Gastrocnemius medialis (tissue), 4 donors: ENCODE data around the gene MORN1. TPM values are rescaled to one million over a fixed set of nuclear protein-coding genes. Genes with fewer than 3 reads are reported as not detected.

Source experiments
- ATAC-seq, 2 donors: fragments of 150-250 bp; one replicate each; pipeline ENCODE4 v1.9.1; 2016
- DNase-seq, 2 donors: peaks; one replicate each; pipeline ENCODE4 v3.0.0-alpha.2; 2019
- H3K27ac ChIP-seq, 4 donors: fragments of 200-600 bp; sonication (generic); 1 replicate in 1 of 4; 2 replicates in 3 of 4; pipeline ENCODE4 v1.5.1; 2016 to 2018; ENCODE audit warnings: mild to moderate bottlenecking in 2 of 4, moderate library complexity in 1 of 4
- H3K27me3 ChIP-seq, 3 donors: fragments of 200-600 bp; sonication (generic) in 2 of 3; 1 replicate in 1 of 3; 2 replicates in 2 of 3; pipeline versions ENCODE4 v1.5.1 to v1.6.0; 2016 to 2019; ENCODE audit warnings: mild to moderate bottlenecking in 1 of 3, moderate library complexity in 1 of 3
- H3K36me3 ChIP-seq, 2 donors: fragments of 200-600 bp; sonication (generic) in 1 of 2; one replicate each; pipeline ENCODE4 v1.5.1; 2017 to 2018
- H3K4me1 ChIP-seq, 2 donors: fragments of 200-600 bp; sonication (generic) in 1 of 2; one replicate each; pipeline ENCODE4 v1.5.1; 2016 to 2017; ENCODE audit warnings: mild to moderate bottlenecking in 2 of 2
- H3K4me3 ChIP-seq, 4 donors: fragments of 200-600 bp; sonication (generic) in 3 of 4; 1 replicate in 1 of 4; 2 replicates in 3 of 4; pipeline ENCODE4 v1.5.1; 2016 to 2019; ENCODE audit warnings: mild to moderate bottlenecking in 2 of 4
- H3K9me3 ChIP-seq, 3 donors: fragments of 200-600 bp; sonication (generic) in 2 of 3; 1 replicate in 1 of 3; 2 replicates in 2 of 3; pipeline ENCODE4 v1.5.1; 2016 to 2019
- POLR2A ChIP-seq, 2 donors: fragments of 450-650 bp; IDR thresholded peaks; one replicate each; pipeline ENCODE4 v1.6.1; 2017; ENCODE audit warnings: antibody characterized with exemption in 2 of 2, mild to moderate bottlenecking in 2 of 2, moderate library complexity in 2 of 2
- in situ Hi-C, 4 donors: fragments of 200-750 bp; cut with MboI; loops; one replicate each; pipeline versions ENCODE4 v1.15.0 to v1.8.0; 2017; ENCODE audit warnings: low sequenced_read_pairs in 4 of 4
- intact Hi-C: fragments of 100-400 bp; cut with DNase I; formaldehyde crosslinking; loops from one replicate; pipeline ENCODE4 v1.15.1; 2023; ENCODE audit warnings: low total_unique reads
- total RNA-seq, 4 donors: library from RNA; depleted of rRNA; stranded (reverse); fragments of >200 nt; gene quantifications; one replicate each; pipeline versions ENCODE4 v1.1.0 to v1.2.3, GENCODE V29; 2016
- TF ChIP-seq, protein P1 (sequence below), 5 experiments: fragments of 450-650 bp in 3 of 5; fragments of 200-600 bp in 2 of 5; sonication (generic) in 2 of 5; IDR thresholded peaks in 4 of 5; conservative IDR thresholded peaks in 1 of 5; 1 replicate in 4 of 5; 2 replicates in 1 of 5; pipeline ENCODE4 v1.5.1; 2016 to 2019; ENCODE audit warnings: antibody characterized with exemption in 5 of 5, mild to moderate bottlenecking in 3 of 5, moderate library complexity in 3 of 5

MORN1 gene
- total RNA-seq, 4 donors from 2014 or later, result 1.9 to 4.7 (median 3.5) TPM

DNA sequence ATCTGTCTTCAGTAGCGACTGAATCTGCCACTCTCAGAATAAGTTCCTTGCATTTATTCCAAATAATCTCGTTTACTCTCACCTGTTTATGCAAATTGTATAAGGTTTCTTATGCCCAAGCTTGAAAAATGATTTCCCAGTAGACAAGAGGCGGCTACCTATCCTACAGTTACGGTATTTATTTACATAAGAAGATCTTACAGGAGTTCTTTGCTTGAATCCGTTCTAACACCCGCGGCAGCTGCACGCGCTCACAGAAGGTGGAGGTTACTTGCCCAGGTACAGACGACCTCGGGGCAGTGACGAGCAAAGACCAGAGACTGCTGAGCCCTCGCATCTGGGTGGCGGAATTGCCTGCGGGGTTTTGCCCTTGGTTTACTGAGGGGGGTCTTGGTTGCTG is 83.4 kb downstream of the MORN1 start:
- Histone ChIP-seq H3K27ac (no peak overlapping the region), H3K9me3 (no peaks in the 10 kb centered on the region), H3K4me1 (peaks cover 8 to 12% of the 10 kb centered on the region in 2 donors), H3K27me3 (no peaks in the 10 kb centered on the region), H3K36me3 (peaks cover 0 to 51% of the 10 kb centered on the region in 2 donors), H3K4me3 (no peak overlapping the region)
- DNase-seq, result no peak
- no peak for ATAC-seq
- in situ Hi-C loops (loop anchor here in 2 of 4 donors (25.0 kb wide), 1 partner anchor 96 kb away; no protein-coding TSS in a partner anchor), intact Hi-C loops (no loop called here)
- no peak for TF ChIP-seq POLR2A (IDR thresholded peaks at IDR 0.05)
- TF ChIP-seq, protein P1, sequence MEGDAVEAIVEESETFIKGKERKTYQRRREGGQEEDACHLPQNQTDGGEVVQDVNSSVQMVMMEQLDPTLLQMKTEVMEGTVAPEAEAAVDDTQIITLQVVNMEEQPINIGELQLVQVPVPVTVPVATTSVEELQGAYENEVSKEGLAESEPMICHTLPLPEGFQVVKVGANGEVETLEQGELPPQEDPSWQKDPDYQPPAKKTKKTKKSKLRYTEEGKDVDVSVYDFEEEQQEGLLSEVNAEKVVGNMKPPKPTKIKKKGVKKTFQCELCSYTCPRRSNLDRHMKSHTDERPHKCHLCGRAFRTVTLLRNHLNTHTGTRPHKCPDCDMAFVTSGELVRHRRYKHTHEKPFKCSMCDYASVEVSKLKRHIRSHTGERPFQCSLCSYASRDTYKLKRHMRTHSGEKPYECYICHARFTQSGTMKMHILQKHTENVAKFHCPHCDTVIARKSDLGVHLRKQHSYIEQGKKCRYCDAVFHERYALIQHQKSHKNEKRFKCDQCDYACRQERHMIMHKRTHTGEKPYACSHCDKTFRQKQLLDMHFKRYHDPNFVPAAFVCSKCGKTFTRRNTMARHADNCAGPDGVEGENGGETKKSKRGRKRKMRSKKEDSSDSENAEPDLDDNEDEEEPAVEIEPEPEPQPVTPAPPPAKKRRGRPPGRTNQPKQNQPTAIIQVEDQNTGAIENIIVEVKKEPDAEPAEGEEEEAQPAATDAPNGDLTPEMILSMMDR (IDR thresholded peaks at IDR 0.05 in 4 of 5, conservative IDR thresholded peaks at IDR 0.05 in 1 of 5), result no peak

DNA sequence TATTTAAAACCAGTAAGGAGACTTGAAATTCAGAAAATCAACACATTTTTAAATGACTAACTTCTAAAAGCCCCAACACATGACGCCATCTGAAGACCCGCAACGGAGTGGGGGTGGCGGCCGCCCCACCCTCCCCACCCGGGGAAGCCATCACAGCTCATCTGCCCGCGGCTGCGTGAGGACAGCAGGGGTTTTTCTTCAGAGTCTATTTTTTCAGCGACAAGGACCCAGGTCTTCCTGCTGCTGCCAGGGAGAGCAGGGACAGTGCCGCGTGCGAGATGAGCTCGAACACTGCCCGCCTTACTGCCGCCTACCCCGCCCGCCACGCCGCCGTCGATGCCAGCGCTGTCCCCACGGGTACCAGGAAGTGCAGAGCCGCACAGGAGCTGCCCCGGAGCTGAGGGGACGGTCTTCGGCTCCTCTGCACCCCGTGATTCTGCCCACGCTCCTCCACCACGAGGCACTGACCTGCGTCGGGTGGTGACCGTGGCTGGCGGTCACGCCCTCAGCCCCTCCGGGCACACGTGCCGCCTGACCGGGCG is 84.2 kb downstream of the MORN1 start:
- Histone ChIP-seq H3K4me3 (no peak overlapping the region), H3K36me3 (peaks cover 0 to 51% of the 10 kb centered on the region in 2 donors), H3K4me1 (peaks cover 0 to 7% of the 10 kb centered on the region in 2 donors), H3K27me3 (no peaks in the 10 kb centered on the region), H3K9me3 (no peaks in the 10 kb centered on the region), H3K27ac (no peak overlapping the region)
- DNase-seq (no peak), ATAC-seq (no peak)
- in situ Hi-C loops, result loop anchor here in 2 of 4 donors (25.0 kb wide), 1 partner anchor 95 kb away; no protein-coding TSS in a partner anchor
- intact Hi-C loops, result no loop called here
- no peak for TF ChIP-seq POLR2A (IDR thresholded peaks at IDR 0.05)
- TF ChIP-seq, protein P1 (IDR thresholded peaks at IDR 0.05 in 4 of 5, conservative IDR thresholded peaks at IDR 0.05 in 1 of 5), result no peak

DNA sequence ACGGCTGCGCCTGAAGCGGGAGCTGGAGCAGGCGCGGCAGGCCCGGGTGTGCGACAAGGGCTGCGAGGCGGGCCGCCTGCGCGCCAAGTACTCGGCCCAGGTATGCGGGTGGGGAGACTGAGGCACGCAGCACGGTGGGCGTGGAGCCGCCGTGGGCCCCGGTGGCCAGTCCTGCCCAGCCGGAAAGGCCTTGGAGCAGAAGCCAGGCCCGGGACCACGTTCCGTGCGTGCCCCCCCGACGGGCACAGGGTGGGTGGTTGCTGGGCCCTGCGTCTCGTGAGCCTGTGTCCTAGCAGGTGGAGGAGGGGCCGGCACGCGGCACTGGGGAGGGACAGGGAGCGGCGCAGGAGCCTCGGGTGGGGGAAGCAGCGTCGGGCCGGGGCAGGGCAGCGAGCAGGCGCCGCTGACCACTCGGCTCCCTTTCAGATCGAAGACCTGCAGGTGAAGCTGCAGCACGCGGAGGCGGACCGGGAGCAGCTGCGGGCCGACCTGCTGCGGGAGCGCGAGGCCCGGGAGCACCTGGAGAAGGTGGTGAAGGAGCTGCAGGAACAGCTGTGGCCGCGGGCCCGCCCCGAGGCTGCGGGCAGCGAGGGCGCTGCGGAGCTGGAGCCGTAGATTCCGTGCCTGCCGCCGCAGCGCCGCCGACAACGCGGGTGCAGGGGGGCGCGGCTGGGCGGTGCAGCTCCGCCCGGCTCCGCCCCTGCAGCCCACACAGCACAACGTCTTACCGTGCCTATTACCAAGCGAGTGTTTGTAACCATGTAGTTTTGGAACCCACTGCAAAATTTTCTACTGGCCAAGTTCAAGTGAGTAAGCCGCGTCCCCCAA is 85.0 kb downstream of the MORN1 start:
- intact Hi-C loops, result no loop called here
- H3K27me3 ChIP-seq, result no peaks in the 10 kb centered on the region
- peaks cover 0 to 51% of the 10 kb centered on the region in 2 donors for H3K36me3 ChIP-seq
- H3K9me3 ChIP-seq, result no peaks in the 10 kb centered on the region
- H3K27ac ChIP-seq, result no peak overlapping the region
- TF ChIP-seq POLR2A (IDR thresholded peaks at IDR 0.05), result no peak
- TF ChIP-seq, protein P1 (IDR thresholded peaks at IDR 0.05 in 4 of 5, conservative IDR thresholded peaks at IDR 0.05 in 1 of 5), result no peak
- in situ Hi-C loops, result loop anchor here in 2 of 4 donors (25.0 kb wide), 1 partner anchor 94 kb away; no protein-coding TSS in a partner anchor
- peaks cover 3 to 6% of the 10 kb centered on the region in 2 donors for H3K4me1 ChIP-seq
- no peak for ATAC-seq
- DNase-seq, result no peak
- no peak overlapping the region for H3K4me3 ChIP-seq

DNA sequence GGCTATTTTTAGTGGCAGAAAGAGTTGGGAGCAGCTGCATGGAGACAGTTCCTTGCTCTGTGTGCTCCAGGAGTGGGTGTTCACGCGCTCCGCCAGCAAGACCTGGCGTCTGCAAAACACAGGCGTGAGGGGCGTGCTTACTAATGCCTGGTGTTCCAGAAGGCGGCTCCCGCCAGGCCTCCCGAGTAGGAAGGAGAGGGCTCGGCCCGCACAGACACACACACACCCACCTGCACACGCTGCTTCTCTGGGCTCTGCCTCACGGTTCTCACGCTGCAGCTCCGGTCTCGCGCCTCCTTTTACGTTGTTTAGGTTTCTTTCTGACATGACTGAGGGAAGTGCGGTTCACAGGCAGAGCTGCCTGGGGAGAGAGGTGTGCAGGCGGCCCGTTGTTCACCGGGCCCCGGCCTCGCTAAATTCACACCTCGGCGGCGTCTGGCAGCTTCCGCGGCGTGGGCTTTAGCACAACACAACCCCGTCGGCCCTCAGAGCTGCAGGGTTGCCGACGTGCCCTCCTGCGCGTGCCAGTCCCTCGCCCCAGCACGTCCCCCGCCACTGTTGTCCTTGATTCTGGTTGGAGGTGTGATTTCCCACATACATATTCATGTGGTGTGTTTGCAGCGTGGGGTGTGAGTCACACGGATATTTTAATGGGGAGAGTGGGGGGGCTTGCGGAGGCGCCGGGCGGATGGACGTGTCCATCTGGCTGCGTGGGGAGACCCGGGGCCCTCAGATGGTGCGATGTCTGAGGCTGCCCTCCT is 86.3 kb downstream of the MORN1 start:
- in situ Hi-C loops (loop anchor here in 2 of 4 donors (25.0 kb wide), 1 partner anchor 93 kb away; no protein-coding TSS in a partner anchor), intact Hi-C loops (no loop called here)
- TF ChIP-seq POLR2A (IDR thresholded peaks at IDR 0.05), result no peak
- TF ChIP-seq, protein P1 (IDR thresholded peaks at IDR 0.05 in 4 of 5, conservative IDR thresholded peaks at IDR 0.05 in 1 of 5), result no peak
- DNase-seq (no peak), ATAC-seq (no peak)
- H3K9me3 ChIP-seq, result no peaks in the 10 kb centered on the region
- H3K4me3 ChIP-seq, result no peak overlapping the region
- H3K4me1 ChIP-seq, result peaks cover 9 to 13% of the 10 kb centered on the region in 2 donors
- no peaks in the 10 kb centered on the region for H3K27me3 ChIP-seq
- H3K27ac ChIP-seq, result no peak overlapping the region
- H3K36me3 ChIP-seq, result peaks cover 0 to 51% of the 10 kb centered on the region in 2 donors
